NT2/D1 (cell line): ENCODE results near the gene STAB1.
A peak's percentile ranks its signal among the peaks of the same experiment; 100 is the strongest.

Source experiments
- DNase-seq: peaks from one replicate; pipeline ENCODE4 v3.0.0-alpha.2; 2011; ENCODE audit warnings: low read depth, low spot score
- H3K27me3 ChIP-seq: 2 replicates; pipeline ENCODE4 v1.6.0; 2011; ENCODE audit warnings: mild to moderate bottlenecking; ENCODE audit not compliant: insufficient read length, insufficient read depth
- H3K36me3 ChIP-seq: 2 replicates; pipeline ENCODE4 v1.6.1; 2011; ENCODE audit warnings: mild to moderate bottlenecking, low read length, mixed read lengths; ENCODE audit not compliant: insufficient read depth, insufficient read length
- H3K4me1 ChIP-seq: 2 replicates; pipeline ENCODE4 v1.5.1; 2011; ENCODE audit not compliant: insufficient read depth, insufficient read length
- H3K4me3 ChIP-seq: 2 replicates; pipeline ENCODE4 v1.5.1; 2011; ENCODE audit warnings: low read depth; ENCODE audit not compliant: insufficient read length
- H3K9ac ChIP-seq: 2 replicates; pipeline ENCODE4 v1.6.0; 2011; ENCODE audit warnings: low read depth; ENCODE audit not compliant: insufficient read length
- H3K9me3 ChIP-seq: 2 replicates; pipeline ENCODE4 v1.5.1; 2011; ENCODE audit warnings: mild to moderate bottlenecking, low read length; ENCODE audit not compliant: insufficient read depth
- SUZ12 ChIP-seq: IDR thresholded peaks from 2 replicates; pipeline ENCODE4 v1.6.1; 2011; ENCODE audit not compliant: insufficient read length, insufficient read depth; ENCODE audit errors: extremely low read depth
- YY1 ChIP-seq: IDR thresholded peaks from 2 replicates; pipeline ENCODE4 v1.6.1; 2011; ENCODE audit not compliant: insufficient read length, insufficient read depth
- ZNF274 ChIP-seq: IDR thresholded peaks from 2 replicates; pipeline ENCODE4 v1.6.1; 2011; ENCODE audit warnings: mild to moderate bottlenecking, low read depth, low read length

The STAB1 gene

GRCh38 chr3:52451237-52452083 is 43.7 kb upstream of the STAB1 start:
- Histone ChIP-seq H3K4me1 (peaks cover 49% of the 10 kb centered on the region), H3K36me3 (peaks cover 14% of the 10 kb centered on the region), H3K27me3 (peaks cover 4% of the 10 kb centered on the region), H3K4me3 (no peak overlapping the region), H3K9me3 (no peaks in the 10 kb centered on the region), H3K9ac (no peak overlapping the region)
- no peak for DNase-seq
- TF ChIP-seq SUZ12 (no peak), YY1 (no peak), ZNF274 (no peak)

DNA sequence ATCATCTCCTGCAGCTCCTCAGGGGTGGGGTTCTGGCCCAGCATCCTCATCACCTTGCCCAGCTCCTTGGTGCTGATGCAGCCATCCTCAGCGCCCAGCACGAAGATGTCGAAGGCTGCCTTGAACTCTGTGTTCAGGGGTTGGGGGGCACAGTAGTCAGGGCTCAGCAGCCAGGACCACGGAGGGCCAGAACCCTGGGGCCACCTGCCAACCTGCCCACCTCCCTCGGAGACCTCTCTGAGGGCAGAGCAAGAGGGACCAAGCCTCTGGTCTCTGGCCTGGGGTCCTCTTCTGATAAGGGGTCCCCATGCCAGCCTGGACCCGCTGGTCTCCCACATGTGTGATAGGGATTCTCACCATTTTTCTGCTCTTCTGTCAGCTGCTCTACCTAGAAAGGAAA is 43.0 kb upstream of the STAB1 start:
- Histone ChIP-seq H3K9me3 (no peaks in the 10 kb centered on the region), H3K36me3 (peaks cover 19% of the 10 kb centered on the region), H3K27me3 (no peaks in the 10 kb centered on the region), H3K4me1 (peaks cover 46% of the 10 kb centered on the region), H3K9ac (no peak overlapping the region), H3K4me3 (no peak overlapping the region)
- TF ChIP-seq ZNF274: no peak
- no peak for TF ChIP-seq SUZ12
- TF ChIP-seq YY1: no peak
- no peak for DNase-seq

GRCh38 chr3:52452570-52453221 is 42.4 kb upstream of the STAB1 start:
- no peaks in the 10 kb centered on the region for H3K27me3 ChIP-seq
- no peak for DNase-seq
- peak overlapping the region; percentile 66 for H3K9ac ChIP-seq
- peaks cover 25% of the 10 kb centered on the region for H3K36me3 ChIP-seq
- H3K4me1 ChIP-seq: peaks cover 48% of the 10 kb centered on the region
- no peak for TF ChIP-seq SUZ12
- TF ChIP-seq YY1: no peak
- TF ChIP-seq ZNF274: no peak
- H3K4me3 ChIP-seq: no peak overlapping the region
- no peaks in the 10 kb centered on the region for H3K9me3 ChIP-seq

DNA sequence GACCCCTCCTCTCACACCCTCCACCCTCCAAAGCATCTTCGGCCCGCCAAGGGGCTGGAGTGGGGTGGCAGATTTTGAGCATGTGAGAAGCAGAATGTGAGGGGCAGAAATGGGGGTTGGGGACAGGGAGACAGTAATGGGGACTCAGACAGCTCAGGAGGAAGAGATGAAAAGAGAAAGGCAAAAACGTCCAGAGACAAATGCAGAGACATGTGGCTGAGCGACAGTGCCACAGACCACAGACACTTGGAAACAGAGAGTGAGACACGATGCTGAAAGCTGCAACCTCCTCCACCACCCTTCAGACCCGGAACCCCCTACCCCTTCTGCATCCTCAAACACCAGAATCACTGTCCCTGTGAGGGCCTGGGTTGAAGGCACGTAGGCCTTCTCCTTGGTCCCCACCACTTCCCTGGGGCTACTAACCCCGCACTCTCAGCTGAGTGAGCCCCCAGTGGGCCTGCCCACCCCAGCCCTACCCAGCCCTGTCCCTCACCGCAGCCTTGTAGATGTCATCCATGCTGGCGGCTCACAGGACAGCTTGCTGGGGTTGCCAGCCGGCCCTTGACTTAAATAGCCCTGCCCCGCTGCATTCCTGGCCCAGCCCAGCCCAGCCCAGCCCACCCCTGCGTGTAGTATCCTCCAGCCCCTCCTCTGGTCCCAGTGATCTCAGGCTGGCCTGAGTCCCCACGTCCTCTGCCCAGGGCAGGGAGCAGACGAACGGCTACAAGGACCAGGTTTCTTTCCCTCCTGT is 41.5 kb upstream of the STAB1 start, which contains the start of gene TNNC1:
Gene TNNC1 (minus strand): TSS at position 546 of the 754 bp plus-strand sequence. CDS start 26 bp downstream, at position 520.
- TF ChIP-seq SUZ12 (no peak), YY1 (no peak), ZNF274 (no peak)
- H3K36me3 ChIP-seq: peaks cover 35% of the 10 kb centered on the region
- no peak within 1 kb of the TSS for H3K4me3 ChIP-seq
- H3K9me3 ChIP-seq: no peaks in the 10 kb centered on the region
- H3K4me1 ChIP-seq: peaks cover 48% of the 10 kb centered on the region
- H3K27me3 ChIP-seq: no peaks in the 10 kb centered on the region
- no peak for DNase-seq
- H3K9ac ChIP-seq: peak within 1 kb of the TSS; percentile 72

DNA sequence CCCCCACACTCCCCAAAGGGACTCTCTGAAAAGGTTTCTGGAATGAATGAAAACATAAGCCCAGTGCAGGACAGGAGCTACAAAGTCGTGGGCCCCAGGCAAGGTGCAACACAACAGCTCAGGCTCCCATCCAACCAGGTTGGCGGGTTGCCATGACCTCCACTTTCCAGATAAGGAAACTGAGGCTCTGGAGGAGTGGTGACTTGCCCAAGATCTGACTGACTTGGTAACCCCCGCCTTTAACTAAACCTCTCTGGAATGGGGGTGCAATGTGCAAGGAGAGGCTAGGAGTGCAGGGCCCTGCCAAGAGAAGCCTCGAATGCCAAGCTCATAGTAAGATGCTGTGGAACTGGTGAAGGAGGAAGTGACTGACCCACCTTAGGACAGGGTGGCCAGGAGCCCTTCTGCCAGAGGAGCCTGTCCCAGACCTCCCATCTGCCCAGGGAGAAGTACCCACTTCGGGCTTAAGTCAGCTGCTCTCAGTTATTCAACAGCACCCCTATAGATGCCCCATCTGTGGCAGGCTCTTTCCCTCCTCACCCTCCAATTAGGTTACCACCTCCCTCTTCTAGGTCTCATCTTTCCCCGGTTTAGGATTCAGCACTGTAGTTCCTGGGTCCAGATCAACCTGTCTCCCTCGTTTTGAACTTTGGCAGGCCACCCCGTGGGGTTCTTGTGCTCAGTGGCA is 40.7 kb upstream of the STAB1 start:
- Histone ChIP-seq H3K4me3 (no peak overlapping the region), H3K36me3 (peaks cover 42% of the 10 kb centered on the region)
- DNase-seq: no peak

GRCh38 chr3:52454938-52455282 is 40.2 kb upstream of the STAB1 start:
- Histone ChIP-seq H3K4me1 (peaks cover 45% of the 10 kb centered on the region), H3K9ac (peak overlapping the region; percentile 72)

More for the DNA sequence above, 40.7 kb upstream of the STAB1 start:
- Histone ChIP-seq H3K4me1 (peaks cover 48% of the 10 kb centered on the region), H3K9me3 (no peaks in the 10 kb centered on the region), H3K27me3 (no peaks in the 10 kb centered on the region), H3K9ac (peak overlapping the region; percentile 72)
- TF ChIP-seq YY1 (no peak), SUZ12 (no peak), ZNF274 (no peak)

More at GRCh38 chr3:52454938-52455282, 40.2 kb upstream of the STAB1 start:
- TF ChIP-seq YY1 (no peak), ZNF274 (no peak), SUZ12 (no peak)
- peaks cover 46% of the 10 kb centered on the region for H3K36me3 ChIP-seq
- H3K4me3 ChIP-seq: peak overlapping the region; percentile 37
- no peak for DNase-seq
- no peaks in the 10 kb centered on the region for H3K9me3 ChIP-seq
- no peaks in the 10 kb centered on the region for H3K27me3 ChIP-seq
